GM12878 (cell line): Measurements from ENCODE around the gene TSHZ2. TPM values are rescaled to one million over a fixed set of nuclear protein-coding genes. Genes with fewer than 3 reads are reported as not detected.

ENCODE experiments used
- ATAC-seq: fragments of 200-7000 bp; cut with Tn5 transposase; 3 replicates; pipeline ENCODE4 v1.9.1; 2020; ENCODE audit warnings: mild to moderate bottlenecking, moderate library complexity
- BruUV-seq: library from RNA; stranded (reverse); fragments of 400-500 nt; replicated peaks from 2 replicates; lab custom pipeline; 2021; lab: Mats Ljungman, UMichigan
- CTCF ChIA-PET: fragments of 300-600 bp; sonication (Branson Sonifier 250); formaldehyde crosslinking; extraction: SDS; loops from one replicate; lab custom pipeline; 2021; ENCODE audit warnings: inconsistent platforms; lab: Yijun Ruan, JAX
- POLR2A ChIA-PET: fragments of 350-600 bp; formaldehyde crosslinking; extraction: SDS; loops from one replicate; lab custom pipeline; 2021; ENCODE audit warnings: inconsistent platforms; lab: Charles Lee
- RAD21 ChIA-PET: fragments of 300-600 bp; sonication (Branson Sonifier 250); formaldehyde crosslinking; loops from one replicate; lab custom pipeline; 2023; ENCODE audit warnings: antibody characterized with exemption; ENCODE audit not compliant: unreplicated experiment; lab: Charles Lee
- SMC1A ChIA-PET: fragments of 300-600 bp; sonication (Branson Sonifier 250); formaldehyde crosslinking; loops from one replicate; lab custom pipeline; 2023; ENCODE audit not compliant: unreplicated experiment, uncharacterized antibody; lab: Charles Lee
- DNase-seq: peaks from one replicate; pipeline ENCODE4 v3.0.0-alpha.2; 2011; ENCODE audit warnings: low read depth, low spot score
- FAIRE-seq: peaks from 3 replicates; lab custom pipeline; 2011; peaks lifted over from hg19 to GRCh38; lab: Jason Lieb, UNC
- H2AFZ ChIP-seq: 2 replicates; pipeline ENCODE4 v1.6.0; 2011; ENCODE audit warnings: low read depth, low read length, control low read depth; ENCODE audit not compliant: control insufficient read depth
- H3K27ac ChIP-seq: 2 replicates; pipeline ENCODE4 v1.5.1; 2011; ENCODE audit warnings: control low read depth; ENCODE audit not compliant: control insufficient read depth, insufficient read depth
- H3K27me3 ChIP-seq, 2 experiments: replicated peaks in 1 of 2; 2 replicates each; pipeline versions ENCODE4 v1.6.0 to v1.6.1; 2011; ENCODE audit warnings: low read length in 1 of 2; ENCODE audit not compliant: control insufficient read depth in 2 of 2, insufficient read depth in 2 of 2
- H3K36me3 ChIP-seq, 2 experiments: 2 replicates each; pipeline ENCODE4 v1.5.1; 2011; ENCODE audit warnings: low read length in 1 of 2; ENCODE audit not compliant: control insufficient read depth in 2 of 2, insufficient read depth in 2 of 2
- H3K4me1 ChIP-seq: 2 replicates; pipeline ENCODE4 v1.6.1; 2011; ENCODE audit warnings: mild to moderate bottlenecking, low read length, moderate library complexity, mixed read lengths; ENCODE audit not compliant: control insufficient read depth, insufficient read depth
- H3K4me2 ChIP-seq: 2 replicates; pipeline ENCODE4 v1.6.0; 2011; ENCODE audit warnings: control low read depth; ENCODE audit not compliant: control insufficient read depth, insufficient read depth
- H3K4me3 ChIP-seq: fragments of 200-600 bp; sonication (generic); 2 replicates; pipeline ENCODE4 v1.5.1; 2016
- H3K79me2 ChIP-seq: 2 replicates; pipeline ENCODE4 v1.6.0; 2011; ENCODE audit warnings: low read length; ENCODE audit not compliant: control insufficient read depth, insufficient read depth
- H3K9ac ChIP-seq: 2 replicates; pipeline ENCODE4 v1.8.0; 2011; ENCODE audit warnings: low read length, control low read depth, mixed read lengths; ENCODE audit not compliant: control insufficient read depth, insufficient read depth
- H3K9me3 ChIP-seq: replicated peaks from 3 replicates; pipeline ENCODE4 v1.5.1; 2011; ENCODE audit warnings: mild to moderate bottlenecking, low read length; ENCODE audit not compliant: control insufficient read depth, insufficient read depth
- H4K20me1 ChIP-seq: 2 replicates; pipeline ENCODE4 v1.6.0; 2011; ENCODE audit not compliant: control insufficient read depth, insufficient read depth
- BCL11A ChIP-seq: IDR thresholded peaks from 2 replicates; pipeline ENCODE4 v1.6.1; 2011; ENCODE audit warnings: low read depth, low read length
- EGR1 ChIP-seq, 2 experiments: IDR thresholded peaks; 1 replicate in 1 of 2; 2 replicates in 1 of 2; pipeline ENCODE4 v1.6.1; 2011 to 2012; ENCODE audit warnings: low read depth in 2 of 2, low read length in 2 of 2, borderline replicate concordance in 1 of 2, mild to moderate bottlenecking in 1 of 2, moderate library complexity in 1 of 2
- GATAD2B ChIP-seq: fragments of 450-650 bp; conservative IDR thresholded peaks from 2 replicates; pipeline ENCODE4 v1.6.1; 2017; ENCODE audit warnings: low read depth, mild to moderate bottlenecking, moderate library complexity
- IRF4 ChIP-seq: IDR thresholded peaks from 2 replicates; pipeline ENCODE4 v1.6.1; 2011; ENCODE audit warnings: low read depth, low read length
- JUNB ChIP-seq: IDR thresholded peaks from 2 replicates; pipeline ENCODE4 v1.6.1; 2016; ENCODE audit warnings: antibody characterized with exemption, mild to moderate bottlenecking
- MTA2 ChIP-seq: fragments of 450-650 bp; IDR thresholded peaks from 2 replicates; pipeline ENCODE4 v1.6.1; 2016; ENCODE audit warnings: low read depth, mild to moderate bottlenecking, moderate library complexity
- NRF1 ChIP-seq: conservative IDR thresholded peaks from 2 replicates; pipeline ENCODE4 v1.6.1; 2011; ENCODE audit warnings: mild to moderate bottlenecking, low read depth, low read length, improper control_type of control experiment
- POLR2AphosphoS2 ChIP-seq: IDR thresholded peaks from 2 replicates; pipeline ENCODE4 v1.6.1; 2011; ENCODE audit warnings: low read depth, mild to moderate bottlenecking, low read length, improper control_type of control experiment, moderate library complexity
- RUNX3 ChIP-seq: IDR thresholded peaks from 2 replicates; pipeline ENCODE4 v1.6.1; 2012; ENCODE audit warnings: low read length, inconsistent platforms
- SMC3 ChIP-seq: IDR thresholded peaks from 2 replicates; pipeline ENCODE4 v1.6.1; 2011; ENCODE audit warnings: low read length, improper control_type of control experiment, borderline replicate concordance
- SPI1 ChIP-seq: IDR thresholded peaks from 2 replicates; pipeline ENCODE4 v1.6.1; 2011; ENCODE audit warnings: low read depth, mild to moderate bottlenecking, low read length, moderate library complexity, borderline replicate concordance; ENCODE audit not compliant: insufficient read depth
- ZNF217 ChIP-seq: fragments of 450-650 bp; IDR thresholded peaks from 2 replicates; pipeline ENCODE4 v1.6.1; 2017; ENCODE audit warnings: antibody characterized with exemption, mild to moderate bottlenecking
- ZNF24 ChIP-seq: fragments of 450-650 bp; IDR thresholded peaks from 2 replicates; pipeline ENCODE4 v1.6.1; 2017; ENCODE audit warnings: antibody characterized with exemption, mild to moderate bottlenecking
- WGBS: methylation state at CpG from one replicate; pipeline ENCODE4 v1.1.6; 2016; ENCODE audit warnings: low lambda C conversion rate; ENCODE audit not compliant: insufficient replicate concordance, insufficient coverage; ENCODE audit errors: missing lambda C conversion rate; 5-methylcytosine and 5-hydroxymethylcytosine counted together
- in situ Hi-C: fragments of 300-500 bp; cut with MboI; formaldehyde crosslinking; loops from 9 replicates; pipeline ENCODE4 v1.14.3; 2018; ENCODE audit warnings: mixed read lengths
- intact Hi-C: fragments of 100-400 bp; cut with micrococcal nuclease; formaldehyde crosslinking; loops from one replicate; pipeline ENCODE4 v1.14.2; 2022; ENCODE audit not compliant: unreplicated experiment
- polyA plus RNA-seq, 11 experiments: library from polyadenylated mRNA; depleted of rRNA in 4 of 11; unstranded in 6 of 11; stranded (reverse) in 5 of 11; fragments of >200 nt; fragmentation: Nextera tagmentation in 4 of 11; fragmentation: Illumina TruSeq in 1 of 11; extraction: Ambion mirVana in 4 of 11; extraction: Trizol in 1 of 11; gene quantifications; 1 replicate in 1 of 11; 2 replicates in 10 of 11; pipeline versions ENCODE4 v1.2.1 to v1.2.3, GENCODE V29; 2011 to 2016; ENCODE audit warnings: inconsistent platforms in 2 of 11, missing spikeins in 2 of 11, low read depth in 1 of 11
- total RNA-seq, 4 experiments: library from RNA; depleted of rRNA in 3 of 4; stranded (reverse); fragments of >200 nt in 3 of 4; fragmentation: Illumina TruSeq in 1 of 4; extraction: Trizol in 1 of 4; gene quantifications; 2 replicates each; pipeline versions ENCODE4 v1.2.1 to v1.2.3, GENCODE V29; 2013 to 2021
- TF ChIP-seq, protein P1 (sequence below): fragments of 450-650 bp; IDR thresholded peaks from 2 replicates; pipeline ENCODE4 v1.6.1; 2017; ENCODE audit warnings: mild to moderate bottlenecking

TSHZ2 gene
- total and polyA plus RNA-seq, 10 of the 15 experiments (the other 5 are each of a cell fraction or from before 2014, with no cell fraction given) = 0.01 to 0.86 (median 0.13) TPM; not detected in 2

GRCh38 chr20:53152228-53152627 is 180.1 kb downstream of the TSHZ2 start (continued):
- TF ChIP-seq EGR1 (IDR thresholded peaks at IDR 0.05; ENCODE audit: borderline replicate concordance in 1 of 2, low read depth in 2 of 2, low read length in 2 of 2) (no peak), ZNF217 (no peak), ZNF24 (no peak), SMC3 (no peak)

GRCh38 chr20:53154540-53154939 is 182.4 kb downstream of the TSHZ2 start:
- POLR2A ChIA-PET = interaction anchor here (0.6 kb wide), 1 partner anchor 9 kb away, joined by 3 read pairs; no protein-coding TSS in a partner anchor
- in situ Hi-C loops = no loop called here
- FAIRE-seq = peak; percentile 75
- H3K9ac ChIP-seq = no peak overlapping the region
- intact Hi-C loops = loop anchor here (10.0 kb wide), 1 partner anchor 150 kb away; no protein-coding TSS in a partner anchor
- CTCF ChIA-PET = no interaction called here
- TF ChIP-seq ZNF217 (no peak), GATAD2B (no peak), MTA2 (no peak), RUNX3 (peak; percentile 54; the same call in 1 of the 2 replicates), SPI1 (peak; percentile 52; the same call in 1 of the 2 replicates), POLR2AphosphoS2 (no peak), NRF1 (no peak), BCL11A (0 out of 2 replicates have a peak, but pooled peaks have one; percentile 27), IRF4 (peak; percentile 51; the same call in 1 of the 2 replicates), JUNB (peak; percentile 68; the same call in 1 of the 2 replicates)
- TF ChIP-seq, protein P1, sequence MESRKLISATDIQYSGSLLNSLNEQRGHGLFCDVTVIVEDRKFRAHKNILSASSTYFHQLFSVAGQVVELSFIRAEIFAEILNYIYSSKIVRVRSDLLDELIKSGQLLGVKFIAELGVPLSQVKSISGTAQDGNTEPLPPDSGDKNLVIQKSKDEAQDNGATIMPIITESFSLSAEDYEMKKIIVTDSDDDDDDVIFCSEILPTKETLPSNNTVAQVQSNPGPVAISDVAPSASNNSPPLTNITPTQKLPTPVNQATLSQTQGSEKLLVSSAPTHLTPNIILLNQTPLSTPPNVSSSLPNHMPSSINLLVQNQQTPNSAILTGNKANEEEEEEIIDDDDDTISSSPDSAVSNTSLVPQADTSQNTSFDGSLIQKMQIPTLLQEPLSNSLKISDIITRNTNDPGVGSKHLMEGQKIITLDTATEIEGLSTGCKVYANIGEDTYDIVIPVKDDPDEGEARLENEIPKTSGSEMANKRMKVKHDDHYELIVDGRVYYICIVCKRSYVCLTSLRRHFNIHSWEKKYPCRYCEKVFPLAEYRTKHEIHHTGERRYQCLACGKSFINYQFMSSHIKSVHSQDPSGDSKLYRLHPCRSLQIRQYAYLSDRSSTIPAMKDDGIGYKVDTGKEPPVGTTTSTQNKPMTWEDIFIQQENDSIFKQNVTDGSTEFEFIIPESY = no peak
- no peak for DNase-seq
- 18% methylated on average over 2 of the region's 2 CpGs for WGBS
- H2AFZ ChIP-seq = no peak overlapping the region
- H3K4me2 ChIP-seq = peak overlapping the region; percentile 5; the same call in 1 of the 2 replicates
- peaks cover 2% of the 10 kb centered on the region; the same call in 1 of the 3 replicates for H3K9me3 ChIP-seq
- SMC1A ChIA-PET = interaction anchor here (1.5 kb wide), 1 partner anchor 9 kb away, joined by 4 read pairs; no protein-coding TSS in a partner anchor
- no TSS peak for BruUV-seq
- H3K79me2 ChIP-seq = no peaks in the 10 kb centered on the region
- RAD21 ChIA-PET = interaction anchor here (0.6 to 1.0 kb wide), 2 partner anchors 62 to 65 kb away, joined by 3 read pairs; no protein-coding TSS in a partner anchor
- H3K27me3 ChIP-seq = no peaks in the 10 kb centered on the region
- ATAC-seq = peak; percentile 74
- no peak overlapping the region for H3K27ac ChIP-seq
- H3K36me3 ChIP-seq = no peaks in the 10 kb centered on the region
- peaks cover 10% of the 10 kb centered on the region for H3K4me1 ChIP-seq
- no peaks in the 10 kb centered on the region for H4K20me1 ChIP-seq
- H3K4me3 ChIP-seq = no peak overlapping the region
